Adrenal gland (tissue), 12 donors: ENCODE measurements around the gene LPP. TPM values are rescaled to one million over a fixed set of nuclear protein-coding genes. Genes with fewer than 3 reads are reported as not detected.

Experiments
- DNase-seq, 7 donors: peaks; one replicate each; pipeline ENCODE4 v3.0.0-alpha.2; 2019 to 2020
- H3K27ac ChIP-seq, 5 donors: fragments of 200-600 bp; sonication (generic) in 4 of 5; 1 replicate in 3 of 5; 2 replicates in 2 of 5; pipeline versions ENCODE4 v1.5.1 to v1.8.0; 2016 to 2020; ENCODE audit warnings: mild to moderate bottlenecking in 1 of 5
- H3K27me3 ChIP-seq: fragments of 200-600 bp; 2 replicates; pipeline ENCODE4 v1.8.0; 2021
- H3K36me3 ChIP-seq, 2 donors: fragments of 200-600 bp; replicated peaks in 1 of 2; 1 replicate in 1 of 2; 2 replicates in 1 of 2; pipeline versions ENCODE4 v1.5.1 to v1.8.0; 2018 to 2022
- H3K4me1 ChIP-seq, 2 donors: fragments of 200-600 bp; replicated peaks in 1 of 2; 1 replicate in 1 of 2; 2 replicates in 1 of 2; pipeline versions ENCODE4 v1.5.1 to v1.8.0; 2018 to 2021
- H3K4me3 ChIP-seq, 4 donors: fragments of 200-600 bp; sonication (generic) in 3 of 4; one replicate each; pipeline ENCODE4 v1.5.1; 2016 to 2018
- H3K9me3 ChIP-seq, 3 donors: fragments of 200-600 bp; sonication (generic) in 1 of 3; replicated peaks in 1 of 3; 1 replicate in 2 of 3; 2 replicates in 1 of 3; pipeline versions ENCODE4 v1.5.1 to v1.8.0; 2016 to 2021
- CTCF ChIP-seq, 6 experiments: fragments of 450-650 bp in 4 of 6; fragments of 200-600 bp in 2 of 6; sonication (generic) in 1 of 6; IDR thresholded peaks; 1 replicate in 5 of 6; 2 replicates in 1 of 6; pipeline versions ENCODE4 v1.5.1 to v1.8.0; 2016 to 2021; ENCODE audit warnings: antibody characterized with exemption in 6 of 6, mild to moderate bottlenecking in 2 of 6, moderate library complexity in 1 of 6
- POLR2A ChIP-seq, 2 donors: fragments of 450-650 bp; IDR thresholded peaks; one replicate each; pipeline ENCODE4 v1.6.1; 2017; ENCODE audit warnings: antibody characterized with exemption in 2 of 2, mild to moderate bottlenecking in 2 of 2, moderate library complexity in 1 of 2
- WGBS, 4 donors: extraction: QIAGEN DNeasy Blood & Tissue Kit in 2 of 4; methylation state at CpG; one replicate each; pipeline versions ENCODE4 v1.1.5 to v1.1.7; 2013 to 2017; 5-methylcytosine and 5-hydroxymethylcytosine counted together
- intact Hi-C, 2 donors: fragments of 100-400 bp; cut with DNase I; formaldehyde crosslinking; loops; one replicate each; pipeline versions ENCODE4 v1.14.1 to v1.15.0; 2022 to 2023
- polyA plus RNA-seq, 3 donors: library from polyadenylated mRNA; stranded (reverse); fragments of 200-250 nt in 2 of 3; fragments of 350-450 nt in 1 of 3; fragmentation: Illumina TruSeq in 1 of 3; extraction: RNeasy Lipid Tissue Mini Kit (QIAGEN cat#74804) in 1 of 3; gene quantifications; one replicate each; pipeline ENCODE4 v1.2.3, GENCODE V29; 2013 to 2014
- total RNA-seq, 9 donors: library from RNA; depleted of rRNA in 4 of 9; stranded (reverse); fragments of >200 nt in 4 of 9; fragments of 120-200 nt in 1 of 9; fragmentation: NEBNext Ultra II Directional in 1 of 9; extraction: Animal tissue kit (Norgen Biotek cat#: 25700) in 1 of 9; gene quantifications; one replicate each; pipeline versions ENCODE4 v1.1.0 to v1.2.4, GENCODE V29; 2013 to 2023
- donor health status: healthy with polysubstance abuse.
- donor health status: Bipolar disorder and iron deficiency.
- donor health status: DM: yes; HTN: yes; CAD: no.
- donor health status: DM: no; HTN: no; CAD: no.
- donor health status: DM: no; HTN: no; CAD: no.
- donor health status: DM: yes; HTN: yes; CAD: no.

The LPP gene
- total and polyA plus RNA-seq, 12 donors: 7.0 to 170 (median 101) TPM

- Histone ChIP-seq H3K4me1 (peaks cover 7 to 12% of the 10 kb centered on the region in 2 donors), H3K27me3 (no peaks in the 10 kb centered on the region), H3K9me3 (no peaks in the 10 kb centered on the region), H3K4me3 (no peak overlapping the region), H3K36me3 (no peaks in the 10 kb centered on the region), H3K27ac (no peak overlapping the region)
- intact Hi-C loops: no loop called here
- TF ChIP-seq POLR2A (IDR thresholded peaks at IDR 0.05): no peak
- no peak for TF ChIP-seq CTCF (IDR thresholded peaks at IDR 0.05)
- DNase-seq: no peak
- WGBS, 4 donors: 69 to 83% (median 75%) methylated on average over 2 of the region's 2 CpGs
Measured at GRCh38 chr3:188330138-188330537, 176.2 kb downstream of the LPP start.

- Histone ChIP-seq H3K9me3 (peaks cover 0 to 5% (median 0%) of the 10 kb centered on the region in 3 donors), H3K27me3 (no peaks in the 10 kb centered on the region), H3K4me1 (peaks cover 7% of the 10 kb centered on the region in 2 donors), H3K27ac (no peak overlapping the region), H3K4me3 (no peak overlapping the region), H3K36me3 (no peaks in the 10 kb centered on the region)
- no peak for DNase-seq
- intact Hi-C loops: no loop called here
- TF ChIP-seq CTCF (IDR thresholded peaks at IDR 0.05) (no peak), POLR2A (IDR thresholded peaks at IDR 0.05) (no peak)
- 95 to 100% (median 100%) methylated on average over 1 of the region's 1 CpG for WGBS, 4 donors
Measured at GRCh38 chr3:188331166-188331565, 177.2 kb downstream of the LPP start.

GRCh38 chr3:188332085-188332484, 178.1 kb downstream of the LPP start:
- Histone ChIP-seq H3K4me1 (no peaks in the 10 kb centered on the region), H3K27ac (no peak overlapping the region), H3K36me3 (no peaks in the 10 kb centered on the region), H3K9me3 (peaks cover 0 to 5% (median 0%) of the 10 kb centered on the region in 3 donors), H3K27me3 (no peaks in the 10 kb centered on the region), H3K4me3 (no peak overlapping the region)
- no peak for DNase-seq
- intact Hi-C loops: no loop called here
- WGBS, 4 donors: 96 to 99% (median 97%) methylated on average over 3 of the region's 3 CpGs
- no peak for TF ChIP-seq POLR2A (IDR thresholded peaks at IDR 0.05)
- TF ChIP-seq CTCF (IDR thresholded peaks at IDR 0.05): no peak

GRCh38 chr3:188335656-188336055, 181.7 kb downstream of the LPP start:
- Histone ChIP-seq H3K4me1 (peaks cover 0 to 19% of the 10 kb centered on the region in 2 donors), H3K27ac (no peak overlapping the region), H3K36me3 (no peaks in the 10 kb centered on the region), H3K27me3 (no peaks in the 10 kb centered on the region), H3K9me3 (peaks cover 0 to 5% (median 0%) of the 10 kb centered on the region in 3 donors), H3K4me3 (no peak overlapping the region)
- no peak for DNase-seq
- TF ChIP-seq POLR2A (IDR thresholded peaks at IDR 0.05): no peak
- no peak for TF ChIP-seq CTCF (IDR thresholded peaks at IDR 0.05)
- 93 to 98% (median 97%) methylated on average over 3 of the region's 3 CpGs for WGBS, 4 donors
- intact Hi-C loops: no loop called here
